Dedifferentiated amniotic fluid mesenchymal stem cell (primary cell): ENCODE data around the gene DENND11.

Experiments used
- DNase-seq: peaks from one replicate; pipeline ENCODE4 v3.0.0-alpha.2; 2016; ENCODE audit errors: extremely low spot score

The DENND11 gene, protein sequence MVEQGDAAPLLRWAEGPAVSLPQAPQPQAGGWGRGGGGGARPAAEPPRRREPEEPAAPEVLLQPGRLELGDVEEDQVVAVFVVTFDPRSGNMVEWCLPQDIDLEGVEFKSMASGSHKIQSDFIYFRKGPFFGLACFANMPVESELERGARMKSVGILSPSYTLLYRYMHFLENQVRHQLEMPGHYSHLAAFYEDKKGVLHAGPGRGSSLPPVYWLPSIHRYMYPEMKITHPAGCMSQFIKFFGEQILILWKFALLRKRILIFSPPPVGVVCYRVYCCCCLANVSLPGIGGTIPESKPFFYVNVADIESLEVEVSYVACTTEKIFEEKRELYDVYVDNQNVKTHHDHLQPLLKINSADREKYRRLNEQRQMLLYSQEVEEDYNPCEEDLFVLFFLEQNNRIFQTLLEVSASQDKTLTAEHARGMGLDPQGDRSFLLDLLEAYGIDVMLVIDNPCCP

DNA sequence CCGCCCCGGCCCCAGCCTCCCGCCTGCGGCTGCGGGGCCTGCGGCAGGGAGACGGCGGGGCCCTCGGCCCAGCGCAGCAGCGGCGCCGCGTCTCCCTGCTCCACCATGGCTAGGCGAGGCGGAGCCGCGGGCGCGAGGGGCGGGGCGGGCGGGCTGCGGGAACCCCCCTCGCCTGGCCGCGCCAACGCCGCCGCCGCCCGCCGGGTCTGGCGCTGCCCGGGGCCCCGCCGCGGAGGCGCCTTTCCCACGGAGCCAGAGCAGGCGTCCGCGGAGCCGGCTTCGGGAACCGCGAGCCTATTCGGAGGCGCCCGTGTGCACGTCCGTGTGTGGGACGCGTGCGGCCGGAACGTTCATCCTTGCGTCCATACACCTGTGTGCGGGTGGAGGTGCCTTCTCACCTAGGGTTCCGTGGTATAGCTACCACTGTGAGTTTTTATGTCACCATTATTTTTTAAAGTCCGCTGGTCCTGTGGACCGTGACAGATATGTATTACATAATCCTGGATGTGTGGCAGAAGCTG is at the start of gene DENND11:
Gene DENND11 (minus strand): TSS at position 120 of the 521 bp plus-strand sequence. CDS start 13 bp downstream, at position 107.
- no peak for DNase-seq

DNA sequence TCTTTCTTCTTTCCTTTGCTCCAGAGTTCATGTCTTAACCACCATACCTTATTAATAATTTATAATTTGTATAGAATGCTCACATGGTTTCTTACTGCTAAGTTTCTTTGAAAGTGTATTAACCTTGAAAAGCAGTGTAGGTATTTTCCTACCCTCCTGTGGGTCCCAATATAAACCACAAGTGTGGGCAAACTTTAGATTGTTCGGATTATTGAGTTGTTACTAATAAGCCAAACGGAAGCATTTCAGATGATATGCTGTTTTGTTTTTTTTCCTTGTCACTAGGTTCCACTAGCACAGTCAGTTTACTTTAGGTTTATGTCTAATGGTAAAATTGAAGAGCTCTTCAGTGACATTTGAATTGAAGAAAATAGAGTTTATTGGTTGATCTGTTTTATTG is 46.4 kb upstream of the DENND11 start:
- DNase-seq, result no peak

DNA sequence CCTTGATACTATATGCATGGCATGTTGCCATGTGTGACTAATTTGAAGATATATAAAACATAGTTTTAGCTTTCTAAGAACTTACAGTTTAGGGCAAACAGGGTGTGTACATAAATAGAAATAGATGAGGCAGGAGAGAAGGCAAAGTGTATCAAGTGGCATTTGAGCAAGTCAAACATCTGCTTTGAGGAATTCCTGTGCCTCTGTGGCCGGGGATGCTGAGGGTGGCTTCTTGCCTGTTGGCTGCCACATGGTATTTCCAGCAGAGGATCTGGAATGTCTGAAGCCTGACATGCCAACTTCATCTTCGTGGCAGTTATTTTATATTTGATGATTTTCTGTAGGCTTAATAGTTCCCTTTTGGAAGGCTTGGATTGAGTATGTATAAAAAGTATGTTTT is 42.2 kb upstream of the DENND11 start:
- DNase-seq, result no peak

DNA sequence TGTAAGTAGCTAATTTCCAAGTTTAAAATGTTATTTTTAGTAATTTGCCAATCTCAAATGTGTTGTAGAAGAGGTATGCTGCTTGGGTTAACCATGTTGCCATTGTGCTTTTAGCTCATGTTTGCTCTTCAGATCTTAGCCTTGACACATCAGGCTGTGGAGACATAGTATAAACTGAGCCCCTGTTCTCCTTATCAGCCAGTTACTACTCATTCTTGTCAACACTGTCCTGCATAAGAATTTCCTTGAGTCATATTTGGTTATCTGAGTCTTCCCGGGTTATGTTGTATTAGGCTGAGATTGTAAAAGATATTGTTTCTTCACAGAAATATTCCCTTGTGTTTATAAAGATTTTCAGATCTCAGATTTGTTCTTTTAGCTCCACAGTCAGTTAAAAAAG is 40.3 kb upstream of the DENND11 start:
- no peak for DNase-seq

DNA sequence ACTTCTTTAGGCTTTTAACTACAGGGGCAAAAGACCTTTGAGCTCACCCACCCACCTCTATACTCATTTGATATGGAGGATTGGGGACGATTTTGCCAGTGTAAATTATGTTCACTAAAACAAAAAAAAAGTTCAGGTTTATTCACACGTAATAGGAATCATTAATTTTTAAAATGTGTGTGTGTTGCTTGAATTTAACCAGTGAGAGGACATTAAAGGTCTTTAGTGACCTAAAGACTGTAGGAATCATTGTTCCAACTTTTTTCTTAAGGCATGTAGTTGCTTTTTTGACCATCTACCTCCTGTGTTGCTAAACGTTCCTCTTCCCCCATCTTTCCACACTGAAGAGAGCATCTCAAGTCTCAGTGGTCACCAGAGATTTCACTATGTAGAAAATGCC is 37.3 kb upstream of the DENND11 start:
- no peak for DNase-seq

DNA sequence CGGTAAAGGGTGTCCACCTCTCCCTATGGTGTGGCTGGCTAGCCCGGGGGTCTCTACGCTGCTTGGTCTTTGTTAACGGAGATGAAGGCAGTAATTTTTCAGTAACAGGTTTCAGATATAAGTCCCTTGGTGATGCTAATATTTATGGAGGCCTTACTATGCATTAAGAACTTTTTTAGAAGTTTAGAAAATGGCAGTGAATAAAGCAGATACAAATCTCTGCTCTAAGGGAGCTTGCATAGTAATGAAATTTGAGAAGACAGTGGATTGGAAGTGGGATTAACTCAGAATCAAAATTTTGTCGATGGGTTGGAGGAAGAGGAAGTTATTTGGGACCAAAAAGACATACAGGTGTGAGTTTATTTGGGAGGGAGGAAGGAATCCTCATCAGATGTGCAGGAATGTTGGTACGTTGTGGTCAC is 36.6 kb upstream of the DENND11 start:
- no peak for DNase-seq

DNA sequence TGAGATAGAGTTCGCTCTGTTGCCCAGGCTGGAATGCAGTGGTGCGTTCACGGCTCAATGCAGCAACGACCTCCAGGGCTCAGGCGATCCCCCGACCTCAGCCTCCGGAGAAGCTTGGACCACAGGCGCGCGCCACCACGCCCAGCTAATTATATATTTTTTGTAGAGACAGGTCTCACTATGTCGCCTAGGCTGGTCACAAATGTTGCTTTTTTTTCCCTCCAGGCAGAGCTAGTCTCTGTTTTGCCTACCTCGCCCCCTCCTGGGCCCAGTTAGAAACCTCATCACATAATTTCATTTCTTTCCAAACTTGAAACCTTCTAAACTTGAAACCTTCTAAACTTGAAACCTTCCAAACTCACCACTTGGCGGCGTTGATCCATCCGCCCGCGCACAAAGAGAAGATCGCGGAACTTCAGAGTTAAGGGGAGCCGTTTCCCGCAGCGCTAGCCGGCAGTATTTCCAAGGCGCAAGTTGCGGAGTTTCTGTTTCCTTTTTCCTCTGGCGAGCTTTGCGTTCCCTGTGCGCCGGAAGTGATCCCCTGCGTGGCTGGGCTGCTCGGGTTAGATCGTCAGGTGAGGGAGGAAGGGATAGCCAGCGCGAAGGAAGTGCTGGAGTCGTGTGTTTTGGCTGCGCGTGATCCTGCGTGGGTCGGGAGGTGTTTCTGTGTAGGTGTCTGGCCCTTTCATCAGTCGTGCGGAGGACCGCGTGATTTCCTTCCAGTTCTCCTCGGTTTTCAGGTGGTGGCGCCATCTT is 36.0 kb upstream of the DENND11 start, which contains the start of gene SSBP1:
Gene SSBP1 (plus strand): TSS at position 523 of the 756 bp plus-strand sequence. CDS start 809 bp downstream, outside the sequence.
- peak; percentile 98 for DNase-seq

DNA sequence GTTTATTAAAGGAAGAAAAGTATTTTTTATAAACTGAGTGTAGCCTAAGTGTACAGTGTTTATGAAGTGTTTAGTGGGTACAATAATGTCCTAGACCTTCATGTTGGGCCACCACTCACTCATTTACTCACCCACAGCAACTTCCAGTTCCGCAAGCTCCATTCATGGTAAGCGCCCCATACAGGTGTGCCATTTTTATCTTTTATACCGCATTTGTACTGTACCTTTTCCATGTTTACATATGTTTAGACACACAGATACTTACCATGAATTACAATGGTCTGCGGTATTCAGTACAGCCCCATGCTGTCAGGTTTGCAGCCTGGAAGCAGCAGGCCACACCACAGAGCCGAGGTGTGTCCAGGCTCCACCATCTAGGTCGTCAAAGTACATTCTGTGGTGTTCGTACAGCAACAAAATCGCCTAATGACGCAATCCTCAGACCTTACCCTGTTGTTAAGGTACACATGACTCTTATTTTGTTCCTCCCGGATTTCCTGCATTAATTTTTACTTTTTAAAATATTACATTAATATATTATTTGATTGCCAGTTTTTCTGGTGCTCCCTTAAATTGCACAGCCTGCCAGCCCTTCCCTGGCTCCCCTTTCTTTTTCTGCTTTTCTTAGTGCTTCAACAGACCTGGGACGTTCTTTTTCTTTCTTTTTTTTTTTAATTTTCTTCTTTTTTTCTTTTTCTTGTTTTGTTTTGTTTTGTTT is 35.3 kb upstream of the DENND11 start:
- no peak for DNase-seq

DNA sequence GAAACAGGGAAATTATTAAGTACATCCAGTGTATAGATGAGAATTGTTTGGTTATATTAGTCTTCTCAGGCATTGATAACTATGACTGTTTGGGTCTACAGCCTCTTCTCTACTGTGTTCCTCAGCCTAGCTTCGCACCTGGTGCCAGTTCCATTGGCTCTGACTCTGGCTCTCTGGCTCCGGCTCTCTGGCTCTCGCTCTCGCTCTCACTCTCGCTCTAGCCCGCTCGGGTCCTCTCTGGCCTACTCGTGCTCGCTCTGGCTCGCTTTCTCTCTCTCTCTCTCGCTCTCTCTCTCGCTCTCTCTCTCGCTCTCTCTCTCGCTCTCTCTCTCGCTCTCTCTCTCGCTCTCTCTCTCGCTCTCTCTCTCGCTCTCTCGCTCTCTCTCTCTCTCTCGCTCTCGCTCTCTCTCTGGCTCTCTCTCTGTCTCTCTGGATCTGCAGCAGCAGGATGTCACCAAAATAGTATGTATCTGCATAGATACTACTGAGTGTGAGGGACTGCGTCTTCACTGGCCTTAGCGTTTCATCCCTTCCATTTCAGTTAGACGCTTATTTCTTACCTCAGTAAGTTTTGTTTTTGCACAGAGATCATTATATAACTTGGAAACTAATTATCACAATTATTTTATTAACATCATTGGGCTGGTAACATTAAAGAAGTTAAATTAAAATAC is 29.6 kb upstream of the DENND11 start:
- DNase-seq, result no peak

DNA sequence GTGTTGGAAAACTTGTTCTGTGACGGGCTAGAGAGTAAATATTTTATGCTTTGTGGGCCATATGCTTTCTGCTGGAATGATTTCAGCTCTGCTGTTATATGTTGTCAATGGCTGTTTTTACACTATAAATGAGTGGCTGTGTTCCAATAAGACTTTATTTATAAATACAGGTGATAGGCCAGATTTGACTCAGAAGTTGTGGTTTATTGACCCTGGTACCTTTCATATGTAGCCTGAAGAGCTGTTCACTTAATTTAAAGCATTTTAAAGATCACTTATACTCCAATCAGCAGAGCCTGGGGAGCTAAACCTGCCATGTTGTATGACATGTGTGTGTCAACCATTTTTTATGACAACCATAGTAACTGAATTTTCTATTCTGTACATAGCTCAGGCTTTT is 27.1 kb upstream of the DENND11 start:
- no peak for DNase-seq

DNA sequence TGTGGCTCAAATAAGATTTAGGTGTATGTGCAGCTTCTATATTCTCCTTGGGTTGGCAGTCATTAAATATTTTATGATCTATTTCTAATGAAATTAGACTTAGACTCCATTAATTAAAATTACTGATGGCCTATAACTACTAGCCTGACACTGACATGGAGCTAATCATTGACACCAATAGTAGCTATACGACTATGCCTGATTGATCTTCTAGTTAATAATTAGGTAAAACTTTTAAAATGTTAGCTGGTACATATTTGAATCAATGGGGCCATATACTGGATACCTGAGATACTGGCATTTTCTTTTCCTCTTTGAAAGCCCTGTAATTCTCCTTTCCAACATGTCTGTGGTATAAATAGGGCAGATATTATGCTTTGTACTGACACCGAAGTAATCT is 20.6 kb upstream of the DENND11 start:
- no peak for DNase-seq

DNA sequence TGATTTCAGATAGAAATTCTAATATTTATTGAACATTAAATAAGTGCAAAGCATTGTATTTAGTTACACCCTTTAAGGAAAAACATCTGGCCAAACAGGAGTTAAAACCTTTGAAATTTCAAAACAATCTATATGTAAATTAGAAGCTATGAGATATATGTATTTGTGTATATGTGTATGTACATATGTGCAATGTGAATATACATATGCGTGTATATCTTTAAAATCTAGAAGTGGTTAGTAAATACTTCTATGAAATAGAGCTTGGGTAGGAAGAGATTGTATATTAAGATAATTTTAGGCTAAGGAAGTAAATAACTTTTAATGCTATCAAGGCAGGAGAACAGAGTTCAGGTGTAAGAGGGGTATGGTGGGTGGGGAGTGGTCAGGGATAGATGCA is 15.5 kb upstream of the DENND11 start:
- DNase-seq, result no peak

DNA sequence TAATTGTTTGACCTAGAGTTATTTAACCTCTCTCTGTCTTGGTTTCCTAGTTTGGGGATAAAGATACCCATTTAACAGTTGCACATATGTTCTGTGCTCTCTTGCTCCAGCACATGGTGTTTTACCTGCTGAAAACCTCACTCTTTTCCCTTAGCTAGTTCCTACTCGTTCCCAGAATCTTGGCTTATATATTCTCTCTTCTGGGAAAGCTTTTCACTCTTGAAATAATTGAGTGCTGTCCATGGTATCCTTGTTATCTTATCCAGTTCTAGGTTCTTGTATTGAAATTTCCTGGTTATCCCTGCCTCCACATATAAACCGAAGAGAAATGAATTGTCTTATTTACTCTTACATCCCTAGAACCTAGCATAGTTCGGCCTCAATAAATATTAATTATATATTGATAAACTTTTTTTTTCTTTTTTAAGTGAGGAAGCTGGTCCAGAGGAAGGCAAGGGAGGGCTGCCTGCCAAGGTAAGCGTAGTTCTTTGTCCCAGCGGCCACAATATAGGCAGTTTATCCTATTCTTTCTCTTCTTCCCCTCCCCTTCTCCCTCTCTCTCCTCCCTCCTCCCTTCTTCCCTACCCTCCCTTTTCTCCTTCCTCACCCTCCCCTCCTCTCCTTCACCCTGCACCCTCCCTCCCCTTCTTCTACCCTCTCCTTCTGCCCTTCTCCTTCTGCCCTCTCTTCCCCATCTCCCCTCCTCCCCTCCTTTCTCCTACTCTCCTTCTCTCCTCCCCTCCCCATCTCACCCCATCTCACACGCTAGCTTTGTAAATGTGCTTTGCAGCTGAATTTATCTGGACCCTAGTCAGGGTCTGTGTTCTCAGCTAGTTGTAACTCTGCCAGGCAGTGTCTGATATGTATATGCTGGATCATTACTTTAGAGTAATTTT is 14.1 kb upstream of the DENND11 start:
- DNase-seq, result no peak

DNA sequence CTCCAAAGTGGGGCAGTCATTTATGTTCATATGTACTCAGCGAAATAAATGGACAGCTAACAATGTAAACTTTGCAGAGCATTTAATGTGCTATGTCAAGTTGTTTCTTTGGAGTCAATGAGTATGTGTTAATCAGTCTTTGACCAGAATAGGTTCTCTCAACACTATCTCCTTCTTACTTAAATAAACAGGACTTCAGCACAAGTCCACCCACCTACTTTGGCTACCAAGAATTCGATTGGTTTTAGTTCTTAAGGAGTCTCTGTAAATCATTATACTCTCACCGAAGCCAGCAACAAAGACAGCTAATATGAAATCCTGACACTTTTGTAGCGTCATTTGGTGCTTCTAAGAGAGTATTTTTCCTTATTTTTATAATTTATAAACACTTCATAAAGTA is 13.1 kb upstream of the DENND11 start:
- DNase-seq, result no peak

DNA sequence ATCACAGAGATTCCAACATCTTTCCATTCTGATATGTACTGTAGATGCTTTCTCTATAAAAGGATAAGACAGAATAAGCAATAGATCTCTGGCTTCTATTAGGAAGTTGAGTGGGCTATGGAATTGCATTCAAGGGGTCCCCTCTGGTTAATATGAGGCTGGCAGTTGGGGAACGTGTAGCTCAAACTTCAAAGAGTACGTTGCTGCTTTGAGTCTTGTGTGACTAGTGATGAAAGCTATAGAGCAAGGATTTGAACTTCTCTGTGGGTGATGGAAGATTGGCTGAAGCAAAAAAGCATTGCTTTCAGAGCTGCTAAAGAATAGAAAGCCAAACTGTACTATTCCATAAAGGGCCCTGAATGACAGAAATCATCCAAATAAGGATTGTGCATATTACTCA is 12.6 kb upstream of the DENND11 start:
- DNase-seq, result no peak

DNA sequence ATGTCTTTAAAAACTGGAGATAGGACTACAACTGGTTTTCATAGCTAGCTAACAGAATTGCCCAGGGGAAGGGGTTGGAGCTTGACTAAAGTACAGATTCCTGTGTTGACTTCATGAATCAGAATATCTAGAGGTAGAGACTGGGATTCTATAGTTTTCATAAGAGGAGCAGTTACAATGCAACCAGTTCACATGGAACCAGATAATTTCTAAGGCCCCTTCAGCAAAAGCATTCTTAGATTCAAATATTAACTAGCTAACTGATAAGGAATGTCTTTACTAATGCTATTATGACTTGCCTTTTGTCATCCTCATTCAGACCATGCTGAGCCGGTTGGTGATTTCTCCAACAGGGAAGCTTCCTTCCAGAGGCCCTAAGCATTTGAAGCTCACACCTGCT is 11.9 kb upstream of the DENND11 start:
- no peak for DNase-seq

DNA sequence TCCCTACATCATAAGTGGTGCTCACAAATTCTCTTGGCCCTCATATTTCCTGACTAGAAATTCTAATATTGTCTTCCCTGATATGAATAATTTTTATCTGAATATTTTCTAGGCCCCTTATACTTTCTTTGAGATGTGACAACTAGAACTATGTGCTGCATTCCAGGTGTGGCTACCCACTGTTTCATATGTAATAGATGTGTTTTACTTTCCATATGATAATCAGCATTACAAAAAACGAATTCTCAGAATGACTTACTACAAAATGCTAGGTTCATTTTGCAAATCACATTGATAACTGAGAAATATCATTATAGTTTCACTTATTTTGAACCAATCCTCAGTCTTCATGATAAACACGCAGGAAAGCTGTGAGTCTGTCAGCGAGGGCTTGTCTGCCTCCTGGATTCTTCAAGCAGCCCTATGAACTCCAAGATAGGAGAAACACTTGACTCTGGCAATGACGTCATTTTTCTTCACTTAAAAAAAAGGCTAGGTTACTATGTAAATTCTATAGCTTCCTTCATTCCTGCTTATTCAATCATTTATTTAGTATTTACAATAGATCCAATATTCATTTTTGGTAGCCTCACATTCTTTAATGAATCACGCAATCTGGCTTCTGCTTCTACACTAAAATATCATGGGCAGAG is 10.8 kb upstream of the DENND11 start:
- DNase-seq, result no peak

DNA sequence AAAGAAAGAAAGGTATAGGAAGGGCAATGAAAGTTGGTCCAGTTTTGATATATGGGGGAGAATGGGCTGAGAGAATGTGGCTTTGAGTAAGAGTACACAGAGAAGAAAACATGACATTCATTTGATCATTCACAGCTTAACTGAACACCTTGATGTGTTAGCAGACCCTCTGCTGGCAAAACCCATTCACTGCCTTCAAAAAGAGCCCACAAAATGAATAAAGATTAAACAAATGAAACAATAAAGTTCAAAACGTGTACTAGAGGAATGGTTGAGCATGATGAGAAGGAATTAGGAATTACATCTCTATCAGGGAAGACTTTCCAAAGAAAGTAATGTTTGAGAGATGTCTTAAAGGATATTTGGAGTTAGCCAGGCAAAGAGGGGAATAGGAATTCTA is 8.3 kb upstream of the DENND11 start:
- no peak for DNase-seq

DNA sequence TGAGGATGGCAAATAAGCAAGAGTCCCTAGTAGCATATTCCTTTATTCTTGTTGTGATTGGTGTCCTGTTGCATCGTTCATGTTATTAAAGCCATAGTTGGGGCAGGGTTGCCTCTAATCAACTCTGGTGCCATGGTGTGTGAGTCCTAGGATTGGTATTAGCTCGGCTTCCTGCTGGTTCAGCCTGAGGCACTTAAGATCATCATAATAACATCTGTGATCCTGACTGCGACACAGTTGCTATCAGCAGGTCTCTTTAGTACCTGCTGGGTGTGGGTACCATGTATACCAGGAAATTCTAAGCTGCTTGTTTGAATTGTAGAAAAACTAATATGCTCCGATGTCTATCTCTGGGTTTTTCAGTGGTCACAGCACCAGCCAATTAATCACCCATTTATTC is 7.8 kb upstream of the DENND11 start:
- DNase-seq, result no peak

DNA sequence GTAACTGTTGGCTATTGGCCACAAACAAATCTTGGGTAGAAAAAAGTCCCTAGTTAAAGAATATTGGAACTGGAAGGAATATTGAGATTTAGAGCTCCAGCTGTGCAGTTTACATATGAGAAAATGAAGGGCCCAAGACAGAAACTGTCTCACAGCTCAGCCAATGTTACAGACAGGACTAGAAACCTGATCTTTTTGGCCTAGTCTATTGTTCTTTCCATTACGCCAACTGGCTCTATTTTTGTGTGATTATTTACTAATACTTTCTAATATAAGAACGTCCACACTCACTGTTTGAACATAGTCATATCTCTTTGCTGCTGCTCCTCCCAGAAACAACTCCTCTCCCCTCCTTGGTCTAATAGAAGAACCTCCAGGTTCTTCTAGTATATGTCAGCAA is 7.4 kb upstream of the DENND11 start:
- DNase-seq, result no peak
